Measurements from ENCODE around the gene PRIMA1.

Gene PRIMA1

GRCh38 chr14:93832081-93832480, 43.8 kb upstream of the PRIMA1 start:
- Histone ChIP-seq H3K27me3 (ENCODE audit: low read length) (no peaks in the 10 kb centered on the region), H4K20me1 (ENCODE audit: low read depth, low read length) (no peaks in the 10 kb centered on the region), H3F3A (ENCODE audit: insufficient read depth) (no peaks in the 10 kb centered on the region), H2AFZ (ENCODE audit: low read depth, low read length, severe bottlenecking) (no peak overlapping the region), H3K79me2 (ENCODE audit: insufficient read depth, low read length) (no peaks in the 10 kb centered on the region), H3K4me2 (ENCODE audit: low read depth, low read length, poor library complexity, severe bottlenecking) (no peak overlapping the region), H3K4me3 (ENCODE audit: insufficient read depth, low read length, poor library complexity, severe bottlenecking) (no peak overlapping the region), H3K9me2 (replicated peaks; ENCODE audit: insufficient read depth, low read length) (no peaks in the 10 kb centered on the region), H3K27ac (ENCODE audit: low read depth, low read length) (no peak overlapping the region), H3K36me3 (ENCODE audit: low read length) (no peaks in the 10 kb centered on the region), H3K9ac (ENCODE audit: low read length) (no peak overlapping the region), H3K9me3 (ENCODE audit: insufficient read depth, low read length) (no peaks in the 10 kb centered on the region)
- no peak for TF ChIP-seq EZH2phosphoT487 (conservative IDR thresholded peaks at IDR 0.05; ENCODE audit: low read length)
- TF ChIP-seq CTCF (IDR thresholded peaks at IDR 0.05; ENCODE audit: insufficient read depth, low read length, poor library complexity, severe bottlenecking), result no peak

- Histone ChIP-seq H3K79me2 (ENCODE audit: insufficient read depth, low read length) (no peaks in the 10 kb centered on the region), H3F3A (ENCODE audit: insufficient read depth) (no peaks in the 10 kb centered on the region), H3K4me3 (ENCODE audit: insufficient read depth, low read length, poor library complexity, severe bottlenecking) (no peak overlapping the region), H3K9me3 (ENCODE audit: insufficient read depth, low read length) (no peaks in the 10 kb centered on the region), H3K4me2 (ENCODE audit: low read depth, low read length, poor library complexity, severe bottlenecking) (no peak overlapping the region), H2AFZ (ENCODE audit: low read depth, low read length, severe bottlenecking) (no peak overlapping the region), H3K9me2 (replicated peaks; ENCODE audit: insufficient read depth, low read length) (no peaks in the 10 kb centered on the region), H3K27me3 (ENCODE audit: low read length) (no peaks in the 10 kb centered on the region), H3K27ac (ENCODE audit: low read depth, low read length) (no peak overlapping the region), H3K36me3 (ENCODE audit: low read length) (no peaks in the 10 kb centered on the region), H3K9ac (ENCODE audit: low read length) (no peak overlapping the region), H4K20me1 (ENCODE audit: low read depth, low read length) (no peaks in the 10 kb centered on the region)
- no peak for TF ChIP-seq CTCF (IDR thresholded peaks at IDR 0.05; ENCODE audit: insufficient read depth, low read length, poor library complexity, severe bottlenecking)
- TF ChIP-seq EZH2phosphoT487 (conservative IDR thresholded peaks at IDR 0.05; ENCODE audit: low read length), result no peak
These were observed 42.6 kb upstream of the PRIMA1 start for GRCh38 chr14:93830753-93831461.

- no peak overlapping the region for H3K9ac ChIP-seq (ENCODE audit: low read length)
- H3K4me2 ChIP-seq (ENCODE audit: low read depth, low read length, poor library complexity, severe bottlenecking), result no peak overlapping the region
- no peaks in the 10 kb centered on the region for H3F3A ChIP-seq (ENCODE audit: insufficient read depth)
- TF ChIP-seq CTCF (IDR thresholded peaks at IDR 0.05; ENCODE audit: insufficient read depth, low read length, poor library complexity, severe bottlenecking), result no peak
- no peak for TF ChIP-seq EZH2phosphoT487 (conservative IDR thresholded peaks at IDR 0.05; ENCODE audit: low read length)
- H3K4me3 ChIP-seq (ENCODE audit: insufficient read depth, low read length, poor library complexity, severe bottlenecking), result no peak overlapping the region
- H3K79me2 ChIP-seq (ENCODE audit: insufficient read depth, low read length), result no peaks in the 10 kb centered on the region
- H3K27me3 ChIP-seq (ENCODE audit: low read length), result no peaks in the 10 kb centered on the region; the same call in 1 of the 2 replicates
- H2AFZ ChIP-seq (ENCODE audit: low read depth, low read length, severe bottlenecking), result no peak overlapping the region
- H3K27ac ChIP-seq (ENCODE audit: low read depth, low read length), result no peak overlapping the region
- no peaks in the 10 kb centered on the region for H3K9me2 ChIP-seq (replicated peaks; ENCODE audit: insufficient read depth, low read length)
- no peaks in the 10 kb centered on the region for H3K9me3 ChIP-seq (ENCODE audit: insufficient read depth, low read length)
- no peaks in the 10 kb centered on the region for H4K20me1 ChIP-seq (ENCODE audit: low read depth, low read length)
- no peaks in the 10 kb centered on the region for H3K36me3 ChIP-seq (ENCODE audit: low read length)
These were observed 41.7 kb upstream of the PRIMA1 start for GRCh38 chr14:93829839-93830481.
